ENCODE data around the gene PUDP.

Gene PUDP

GRCh38 chrX:7076245-7076661, 71.7 kb downstream of the PUDP start:
- in situ Hi-C loops (cut with HindIII; ENCODE audit: low sequenced_read_pairs): no loop called here

- in situ Hi-C loops (cut with HindIII; ENCODE audit: low sequenced_read_pairs): no loop called here
Observed at GRCh38 chrX:7074908-7075204, 73.1 kb downstream of the PUDP start.

GRCh38 chrX:7074148-7074907, 73.6 kb downstream of the PUDP start:
- in situ Hi-C loops (cut with HindIII; ENCODE audit: low sequenced_read_pairs): no loop called here

GRCh38 chrX:7073336-7073735, 74.6 kb downstream of the PUDP start:
- in situ Hi-C loops (cut with HindIII; ENCODE audit: low sequenced_read_pairs): no loop called here

GRCh38 chrX:7072856-7073255, 75.1 kb downstream of the PUDP start:
- in situ Hi-C loops (cut with HindIII; ENCODE audit: low sequenced_read_pairs): no loop called here

- in situ Hi-C loops (cut with HindIII; ENCODE audit: low sequenced_read_pairs): no loop called here
Observed at GRCh38 chrX:7071390-7071789, 76.6 kb downstream of the PUDP start.

GRCh38 chrX:7069556-7069955, 78.4 kb downstream of the PUDP start:
- in situ Hi-C loops (cut with HindIII; ENCODE audit: low sequenced_read_pairs): no loop called here

- in situ Hi-C loops (cut with HindIII; ENCODE audit: low sequenced_read_pairs): no loop called here
Observed at GRCh38 chrX:7068939-7069367, 79.0 kb downstream of the PUDP start.

GRCh38 chrX:7067256-7067655, 80.7 kb downstream of the PUDP start:
- in situ Hi-C loops (cut with HindIII; ENCODE audit: low sequenced_read_pairs): no loop called here

GRCh38 chrX:7065473-7065872, 82.5 kb downstream of the PUDP start:
- in situ Hi-C loops (cut with HindIII; ENCODE audit: low sequenced_read_pairs): no loop called here

- in situ Hi-C loops (cut with HindIII; ENCODE audit: low sequenced_read_pairs): no loop called here
Observed at GRCh38 chrX:7062903-7063302, 85.0 kb downstream of the PUDP start.

GRCh38 chrX:7062276-7062675, 85.7 kb downstream of the PUDP start:
- in situ Hi-C loops (cut with HindIII; ENCODE audit: low sequenced_read_pairs): no loop called here

GRCh38 chrX:7061429-7061828, 86.5 kb downstream of the PUDP start:
- in situ Hi-C loops (cut with HindIII; ENCODE audit: low sequenced_read_pairs): no loop called here

GRCh38 chrX:7060444-7060843, 87.5 kb downstream of the PUDP start:
- in situ Hi-C loops (cut with HindIII; ENCODE audit: low sequenced_read_pairs): no loop called here

GRCh38 chrX:7059859-7060258, 88.1 kb downstream of the PUDP start:
- in situ Hi-C loops (cut with HindIII; ENCODE audit: low sequenced_read_pairs): no loop called here

GRCh38 chrX:7059214-7059838, 88.6 kb downstream of the PUDP start:
- in situ Hi-C loops (cut with HindIII; ENCODE audit: low sequenced_read_pairs): no loop called here

GRCh38 chrX:7055386-7056137, 92.4 kb downstream of the PUDP start:
- in situ Hi-C loops (cut with HindIII; ENCODE audit: low sequenced_read_pairs): no loop called here

- in situ Hi-C loops (cut with HindIII; ENCODE audit: low sequenced_read_pairs): no loop called here
Observed at GRCh38 chrX:7054219-7055216, 93.4 kb downstream of the PUDP start.

GRCh38 chrX:7052541-7052940, 95.4 kb downstream of the PUDP start:
- in situ Hi-C loops (cut with HindIII; ENCODE audit: low sequenced_read_pairs): no loop called here

- in situ Hi-C loops (cut with HindIII; ENCODE audit: low sequenced_read_pairs): no loop called here
Observed at GRCh38 chrX:7050271-7050670, 97.7 kb downstream of the PUDP start.

- in situ Hi-C loops (cut with HindIII; ENCODE audit: low sequenced_read_pairs): no loop called here
Observed at GRCh38 chrX:7047951-7048350, 100.0 kb downstream of the PUDP start.

Measured in endothelial cell of hepatic sinusoid (primary cell).